ENCODE results near the gene HOOK2. TPM values are rescaled to one million over a fixed set of nuclear protein-coding genes. Genes with fewer than 3 reads are reported as not detected.
"Not testable (repeated sequence)": the region's sequence is repeated elsewhere in the genome, so short reads cannot be mapped to it uniquely, and the experiment has no call there.

HOOK2 gene
- total RNA-seq, 2 donors from 2014 or later = 54.8 to 72.0 TPM

GRCh38 chr19:12733369-12734214 lies 41.8 kb downstream of the HOOK2 start:
- Histone ChIP-seq H3K4me3 (peak overlapping the region; percentile 84), H3K27me3 (no peaks in the 10 kb centered on the region), H3K27ac (peak overlapping the region; percentile 88), H3K4me1 (peaks cover 21% of the 10 kb centered on the region), H3K36me3 (peaks cover 10% of the 10 kb centered on the region), H3K9me3 (no peaks in the 10 kb centered on the region), H3K9ac (ENCODE audit: low read depth in 2 of 2, low read length in 2 of 2) (peak overlapping the region; percentile 90 to 93)
- intact Hi-C loops (cut with DNase I) = no loop called here
- TF ChIP-seq CTCF (IDR thresholded peaks at IDR 0.05) = peak; percentile 22
- peak; percentile 28 for DNase-seq

- peaks cover 8% of the 10 kb centered on the region for H3K36me3 ChIP-seq
- no peak for TF ChIP-seq CTCF (IDR thresholded peaks at IDR 0.05)
- H3K4me3 ChIP-seq = no peak overlapping the region
- no peak overlapping the region for H3K27ac ChIP-seq
- no peak for DNase-seq
- H3K27me3 ChIP-seq = no peaks in the 10 kb centered on the region
- H3K9me3 ChIP-seq = no peaks in the 10 kb centered on the region
- peaks cover 11% of the 10 kb centered on the region for H3K4me1 ChIP-seq
- intact Hi-C loops (cut with DNase I) = no loop called here
- no peak overlapping the region for H3K9ac ChIP-seq (ENCODE audit: low read depth in 2 of 2, low read length in 2 of 2)
Measured at GRCh38 chr19:12731337-12731736, 44.0 kb downstream of the HOOK2 start.

- Histone ChIP-seq H3K9me3 (no peaks in the 10 kb centered on the region), H3K9ac (ENCODE audit: low read depth in 2 of 2, low read length in 2 of 2) (no peak overlapping the region), H3K36me3 (peaks cover 8% of the 10 kb centered on the region), H3K4me3 (no peak overlapping the region), H3K27me3 (no peaks in the 10 kb centered on the region), H3K4me1 (peaks cover 10% of the 10 kb centered on the region), H3K27ac (no peak overlapping the region)
- DNase-seq = no peak
- intact Hi-C loops (cut with DNase I) = no loop called here
- TF ChIP-seq CTCF (IDR thresholded peaks at IDR 0.05) = no peak
Measured at GRCh38 chr19:12730064-12730463, 45.3 kb downstream of the HOOK2 start.

GRCh38 chr19:12727745-12728433 lies 47.5 kb downstream of the HOOK2 start:
- Histone ChIP-seq H3K9me3 (no peaks in the 10 kb centered on the region), H3K4me3 (no peak overlapping the region), H3K27ac (no peak overlapping the region), H3K27me3 (no peaks in the 10 kb centered on the region), H3K4me1 (peaks cover 4% of the 10 kb centered on the region), H3K36me3 (peaks cover 8% of the 10 kb centered on the region), H3K9ac (ENCODE audit: low read depth in 2 of 2, low read length in 2 of 2) (no peak overlapping the region)
- no peak for TF ChIP-seq CTCF (IDR thresholded peaks at IDR 0.05)
- intact Hi-C loops (cut with DNase I) = no loop called here
- DNase-seq = no peak

GRCh38 chr19:12726988-12727316 lies 48.4 kb downstream of the HOOK2 start:
- Histone ChIP-seq H3K36me3 (peaks cover 8% of the 10 kb centered on the region), H3K4me3 (no peak overlapping the region), H3K9ac (ENCODE audit: low read depth in 2 of 2, low read length in 2 of 2) (no peak overlapping the region), H3K27ac (no peak overlapping the region), H3K27me3 (no peaks in the 10 kb centered on the region), H3K9me3 (no peaks in the 10 kb centered on the region), H3K4me1 (no peaks in the 10 kb centered on the region)
- TF ChIP-seq CTCF (IDR thresholded peaks at IDR 0.05) = no peak
- DNase-seq = no peak
- intact Hi-C loops (cut with DNase I) = no loop called here

- H3K9ac ChIP-seq (ENCODE audit: low read depth in 2 of 2, low read length in 2 of 2); H3K4me3 ChIP-seq; H3K9me3 ChIP-seq; DNase-seq; H3K36me3 ChIP-seq; H3K27ac ChIP-seq; H3K27me3 ChIP-seq; intact Hi-C loops (cut with DNase I); H3K4me1 ChIP-seq: not testable (repeated sequence)
Measured at GRCh38 chr19:12725612-12726011, 49.7 kb downstream of the HOOK2 start.
